Skin of body (tissue), 2 donors: ENCODE results near the gene RNU11. TPM values are rescaled to one million over a fixed set of nuclear protein-coding genes. Genes with fewer than 3 reads are reported as not detected.
"Not testable (repeated sequence)": the region's sequence is repeated elsewhere in the genome, so short reads cannot be mapped to it uniquely, and the experiment has no call there.

Experiments used
- DNase-seq: peaks from one replicate; lab custom pipeline; 2025; lab: John Stamatoyannopoulos, UW
- total RNA-seq: library from RNA; depleted of rRNA; stranded (reverse); fragments of >200 nt; gene quantifications from one replicate; pipeline ENCODE4 v1.2.3, GENCODE V29; 2014

Gene RNU11
- total RNA-seq: not detected

GRCh38 chr1:28648474-28649198, at the start of gene RNU11:
Gene RNU11 (plus strand): TSS chr1:28648600.
- peak; percentile 99 for DNase-seq

- no peak for DNase-seq
Measured at GRCh38 chr1:28601696-28602095, 46.7 kb upstream of the RNU11 start.

DNA sequence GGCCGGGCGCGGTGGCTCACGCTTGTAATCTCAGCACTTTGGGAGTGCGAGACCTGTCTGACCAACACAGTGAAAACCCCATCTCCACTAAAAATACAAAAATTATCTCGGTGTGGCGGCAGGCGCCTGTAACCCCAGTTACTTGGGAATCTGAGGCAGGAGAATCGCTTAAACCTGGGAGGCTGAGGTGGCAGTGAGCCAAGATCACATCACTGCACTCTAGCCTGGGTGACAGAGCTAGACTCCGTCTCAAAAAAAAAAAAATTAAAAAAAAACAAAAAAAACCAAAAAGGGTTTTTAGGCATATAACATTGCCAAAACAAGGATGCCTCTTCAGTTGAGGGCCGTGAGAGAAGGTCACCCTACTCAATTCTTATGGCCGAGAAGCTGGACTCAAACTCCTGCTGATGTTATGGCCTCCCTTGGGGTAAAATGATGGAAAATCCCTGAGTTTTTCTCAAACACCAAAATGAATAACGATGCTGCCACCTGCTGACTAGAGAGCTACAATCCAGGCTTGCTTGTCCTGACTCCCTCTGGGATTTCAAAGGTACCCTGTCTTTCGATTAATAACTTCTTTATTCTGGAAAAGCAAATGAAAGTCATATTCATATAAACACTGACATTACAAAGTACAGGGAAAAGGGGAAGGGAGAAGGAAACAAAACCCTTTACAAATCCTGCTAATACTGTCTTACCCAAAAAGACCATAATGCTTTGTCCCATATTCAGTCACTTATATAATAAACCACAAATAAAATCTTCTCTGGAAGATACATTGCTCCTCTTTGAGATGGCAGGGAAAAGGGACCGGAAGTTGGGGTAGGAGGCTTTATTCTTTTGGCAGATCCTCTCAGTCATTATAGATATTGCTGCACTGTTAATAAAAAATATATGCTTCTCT, 45.6 kb upstream of the RNU11 start:
- peak; percentile 80 for DNase-seq

- DNase-seq: no peak
Measured at GRCh38 chr1:28604411-28604810, 44.0 kb upstream of the RNU11 start.

DNA sequence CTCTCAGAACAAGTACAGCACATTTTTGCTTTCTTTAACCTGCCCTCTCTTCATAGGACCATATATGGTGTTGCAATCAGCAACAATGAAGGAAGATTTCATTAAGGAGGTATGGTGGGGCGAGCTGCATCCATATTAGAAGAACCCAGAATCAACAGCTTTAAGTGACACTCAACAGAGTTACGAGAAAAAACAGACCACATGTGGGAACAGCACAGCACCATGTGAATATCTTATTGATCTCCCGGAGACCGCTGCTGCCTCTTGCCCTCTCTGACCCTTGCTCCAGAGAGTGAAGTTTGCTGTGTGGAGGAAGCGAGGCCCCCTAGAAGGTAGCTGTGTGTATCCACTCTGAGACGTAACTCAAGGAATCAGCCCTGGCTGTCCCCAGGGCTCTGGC, 43.4 kb upstream of the RNU11 start:
- no peak for DNase-seq

DNA sequence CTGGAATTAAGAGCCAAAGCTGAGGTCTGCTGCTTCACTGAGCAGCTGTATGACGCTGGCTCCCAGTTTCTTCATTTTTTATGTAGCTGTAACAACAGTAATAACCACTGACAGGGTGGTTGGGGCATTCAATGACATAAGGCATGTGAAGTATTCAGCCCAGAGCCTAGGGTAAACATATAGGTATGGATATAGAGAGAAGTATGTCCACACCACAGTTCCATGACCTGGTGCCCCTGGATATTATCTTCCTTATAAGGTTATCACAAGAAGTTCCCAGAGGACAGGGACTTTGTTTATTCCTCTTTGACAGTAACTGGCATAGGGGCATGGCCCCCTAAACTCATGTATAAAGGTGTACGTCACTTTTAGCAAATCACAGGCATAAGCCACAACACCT, 41.6 kb upstream of the RNU11 start:
- no peak for DNase-seq

GRCh38 chr1:28613175-28613574, 35.2 kb upstream of the RNU11 start:
- no peak for DNase-seq

DNA sequence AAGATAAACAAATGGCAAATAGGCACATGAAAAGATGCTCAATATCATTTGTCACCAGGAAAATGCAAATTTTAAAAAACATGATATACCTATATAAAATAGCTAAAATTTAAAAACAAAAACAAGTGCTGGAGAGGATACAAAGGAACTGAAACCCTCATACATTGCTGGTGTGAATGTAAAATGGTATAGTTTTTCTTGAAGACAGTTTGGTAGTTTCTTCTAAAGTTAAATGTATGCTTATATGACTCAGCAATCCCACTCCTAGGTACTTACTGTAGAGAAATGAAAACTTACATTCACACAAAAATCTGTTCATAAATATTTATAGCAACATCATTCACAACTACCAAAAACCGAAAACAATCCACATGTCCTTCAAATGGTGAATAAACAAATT, 16.7 kb upstream of the RNU11 start:
- no peak for DNase-seq

DNA sequence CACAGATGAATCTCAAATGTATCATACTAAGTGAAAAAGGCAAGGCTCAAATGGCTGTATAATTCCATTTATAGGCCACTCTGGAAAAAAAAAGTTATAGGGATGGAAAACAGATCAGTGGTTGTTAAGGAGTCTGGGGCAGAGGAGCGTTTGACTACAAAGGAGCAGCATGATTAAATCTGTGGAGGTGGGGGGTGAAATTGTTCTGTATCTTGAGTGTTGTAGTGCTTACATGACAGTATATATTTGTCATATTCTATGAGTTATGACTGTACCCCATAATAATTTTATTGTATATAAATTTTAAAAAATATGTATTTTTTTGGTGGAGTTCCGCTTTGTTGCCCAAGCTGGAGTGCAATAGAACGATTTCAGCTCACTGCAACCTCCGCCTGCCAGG, 15.8 kb upstream of the RNU11 start:
- no peak for DNase-seq

GRCh38 chr1:28640766-28641165, 7.6 kb upstream of the RNU11 start:
- DNase-seq: no peak

GRCh38 chr1:28642056-28642846, 6.1 kb upstream of the RNU11 start:
- peak; percentile 15 for DNase-seq

GRCh38 chr1:28642847-28643635, 5.4 kb upstream of the RNU11 start, which contains the start of gene TAF12:
Gene TAF12 (minus strand): TSS chr1:28643067. CDS start chr1:28622081, 20,986 bp downstream.
- peak; percentile 96 for DNase-seq

GRCh38 chr1:28644494-28644893, 3.9 kb upstream of the RNU11 start:
- no peak for DNase-seq

GRCh38 chr1:28645406-28645805, 3.0 kb upstream of the RNU11 start:
- not testable (repeated sequence) for DNase-seq

GRCh38 chr1:28646040-28646439, 2.4 kb upstream of the RNU11 start:
- no peak for DNase-seq

DNA sequence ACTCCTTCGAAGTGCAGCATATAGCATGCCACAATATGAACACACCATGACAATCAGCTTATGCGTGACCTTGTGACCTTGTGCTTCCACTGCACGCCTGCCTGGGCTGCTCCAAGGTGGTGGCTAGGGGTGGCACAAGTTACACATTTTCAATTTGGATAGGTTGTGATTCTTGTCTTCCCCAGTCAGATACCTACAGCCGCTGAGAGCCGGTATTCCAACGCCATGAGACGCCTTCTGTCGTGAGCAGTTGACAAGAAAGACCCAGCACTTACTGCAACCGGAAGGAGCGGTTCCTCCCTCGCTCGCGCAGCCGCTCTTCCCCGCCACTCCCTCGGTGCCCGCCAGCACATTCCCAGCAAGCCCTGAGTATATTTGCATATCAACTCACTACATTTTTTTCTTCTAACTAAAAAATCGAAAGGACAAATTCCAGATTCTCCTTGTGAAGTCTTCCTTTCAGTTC, 359 bp upstream of the RNU11 start:
- DNase-seq: peak; percentile 99

DNA sequence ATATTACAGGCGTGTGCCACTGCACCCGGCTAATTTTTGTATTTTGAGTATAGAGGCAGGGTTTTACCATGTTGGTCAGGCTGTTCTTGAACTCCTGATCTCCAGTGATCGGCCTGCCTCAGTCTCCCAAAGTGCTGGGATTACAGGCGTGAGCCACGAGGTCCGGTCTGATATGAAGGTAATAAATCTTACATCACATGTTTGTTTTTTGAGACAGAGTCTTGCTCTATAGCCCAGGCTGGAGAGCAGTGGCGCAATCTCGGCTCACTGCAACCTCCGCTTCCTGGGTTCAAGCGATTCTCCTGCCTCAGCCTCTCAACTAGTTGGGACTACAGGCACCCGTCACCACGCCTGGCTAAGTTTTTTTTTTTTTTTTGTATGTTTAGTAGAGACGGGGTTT, 4.7 kb downstream of the RNU11 start:
- not testable (repeated sequence) for DNase-seq

DNA sequence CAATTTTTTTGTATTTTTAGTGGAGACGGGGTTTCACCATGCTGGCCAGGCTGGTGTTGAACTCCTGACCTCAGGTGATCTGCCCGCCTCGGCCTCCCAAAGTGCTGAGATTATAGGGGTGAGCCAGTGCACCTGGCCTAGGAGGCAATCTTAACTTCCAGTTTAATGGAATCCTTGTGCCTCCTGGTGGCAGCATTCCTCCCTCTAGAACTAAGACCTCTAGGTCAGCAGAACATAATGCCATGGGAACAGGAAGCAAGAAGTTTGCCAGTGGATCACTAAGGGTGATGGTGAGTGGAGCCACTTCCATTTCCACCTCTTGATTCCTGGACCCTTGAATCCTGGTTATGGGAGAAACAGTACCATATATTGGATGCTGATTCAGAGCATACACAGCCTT, 5.5 kb downstream of the RNU11 start:
- not testable (repeated sequence) for DNase-seq

GRCh38 chr1:28655448-28656311, 7.3 kb downstream of the RNU11 start:
- DNase-seq: not testable (repeated sequence)

DNA sequence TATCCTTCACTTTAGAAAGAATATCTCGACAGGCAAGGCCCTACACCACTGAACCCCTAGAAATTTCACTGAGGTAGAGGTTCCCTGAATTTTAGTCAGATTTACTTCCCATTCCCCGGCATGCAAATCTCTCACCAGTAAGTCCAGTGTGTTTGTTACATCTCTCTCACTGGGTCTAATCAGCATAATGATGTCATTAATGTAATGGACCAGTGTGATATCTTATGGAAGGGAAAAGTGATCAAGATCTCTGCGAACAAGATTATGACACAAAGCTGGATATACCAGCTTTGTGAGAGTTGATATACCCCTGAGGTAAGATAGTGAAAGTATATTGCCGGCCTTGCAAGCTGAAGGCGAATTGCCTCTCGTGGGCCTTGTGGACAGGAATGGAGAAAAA, 7.9 kb downstream of the RNU11 start:
- DNase-seq: no peak
